ENCODE measurements around the gene OR1S1.

Gene OR1S1

DNA sequence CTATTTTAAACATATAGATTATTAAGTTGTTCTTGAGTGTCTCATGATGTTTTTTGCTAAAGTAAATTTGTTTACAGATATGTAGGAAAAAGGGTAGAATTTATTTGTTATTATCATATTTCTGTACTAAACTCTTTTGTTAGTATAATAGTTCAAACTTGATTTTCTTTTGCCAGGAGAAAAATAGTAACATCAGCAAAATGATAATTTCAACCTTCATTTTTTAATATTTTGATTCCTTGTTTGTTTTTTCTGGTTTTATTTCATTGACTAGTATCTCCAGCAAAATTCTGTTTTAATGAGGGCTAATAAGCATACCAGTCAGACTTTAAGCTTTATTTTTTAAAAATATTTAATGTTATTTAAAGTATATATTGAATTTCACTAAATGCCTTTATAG lies 4.0 kb downstream of the OR1S1 start:
- no peak for TF ChIP-seq CTCF (IDR thresholded peaks at IDR 0.05; ENCODE audit: control insufficient read depth, insufficient read depth, low read depth, low read length, missing control alignments)
- no peak overlapping the region for H3K4me3 ChIP-seq (ENCODE audit: control insufficient read depth, low read depth, low read length)
- DNase-seq (ENCODE audit: low read depth): no peak

GRCh38 chr11:58222721-58223120 lies 10.2 kb downstream of the OR1S1 start:
- no peak for TF ChIP-seq CTCF (IDR thresholded peaks at IDR 0.05; ENCODE audit: control insufficient read depth, insufficient read depth, low read depth, low read length, missing control alignments)
- no peak for DNase-seq (ENCODE audit: low read depth)
- no peak overlapping the region for H3K4me3 ChIP-seq (ENCODE audit: control insufficient read depth, low read depth, low read length)

- no peak overlapping the region for H3K4me3 ChIP-seq (ENCODE audit: control insufficient read depth, low read depth, low read length)
- TF ChIP-seq CTCF (IDR thresholded peaks at IDR 0.05; ENCODE audit: control insufficient read depth, insufficient read depth, low read depth, low read length, missing control alignments): no peak
- no peak for DNase-seq (ENCODE audit: low read depth)
Observed at GRCh38 chr11:58227956-58228615, 15.6 kb downstream of the OR1S1 start.

DNA sequence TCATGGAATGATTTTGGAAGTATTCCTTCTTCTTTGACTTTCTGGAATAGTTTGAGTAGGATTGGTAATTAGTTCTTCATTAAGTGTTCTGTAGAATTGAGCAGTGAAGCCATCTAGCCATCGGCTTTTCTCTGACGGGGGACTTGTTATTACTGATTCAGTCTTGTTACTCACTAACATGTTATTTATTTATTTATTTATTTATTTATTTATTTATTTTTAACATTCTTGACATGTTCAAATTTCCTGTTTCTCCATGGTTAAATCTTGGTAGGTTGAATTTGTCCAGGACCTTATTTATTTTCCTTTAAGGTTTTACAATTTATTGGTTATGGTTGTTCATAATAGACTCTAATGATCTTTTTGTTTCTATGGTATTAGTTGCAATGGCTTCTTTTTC lies 31.4 kb downstream of the OR1S1 start:
- H3K4me3 ChIP-seq (ENCODE audit: control insufficient read depth, low read depth, low read length): no peak overlapping the region
- DNase-seq (ENCODE audit: low read depth): no peak
- no peak for TF ChIP-seq CTCF (IDR thresholded peaks at IDR 0.05; ENCODE audit: control insufficient read depth, insufficient read depth, low read depth, low read length, missing control alignments)

GRCh38 chr11:58254936-58255335 lies 42.4 kb downstream of the OR1S1 start:
- H3K4me3 ChIP-seq (ENCODE audit: control insufficient read depth, low read depth, low read length): no peak overlapping the region
- TF ChIP-seq CTCF (IDR thresholded peaks at IDR 0.05; ENCODE audit: control insufficient read depth, insufficient read depth, low read depth, low read length, missing control alignments): no peak
- DNase-seq (ENCODE audit: low read depth): no peak

DNA sequence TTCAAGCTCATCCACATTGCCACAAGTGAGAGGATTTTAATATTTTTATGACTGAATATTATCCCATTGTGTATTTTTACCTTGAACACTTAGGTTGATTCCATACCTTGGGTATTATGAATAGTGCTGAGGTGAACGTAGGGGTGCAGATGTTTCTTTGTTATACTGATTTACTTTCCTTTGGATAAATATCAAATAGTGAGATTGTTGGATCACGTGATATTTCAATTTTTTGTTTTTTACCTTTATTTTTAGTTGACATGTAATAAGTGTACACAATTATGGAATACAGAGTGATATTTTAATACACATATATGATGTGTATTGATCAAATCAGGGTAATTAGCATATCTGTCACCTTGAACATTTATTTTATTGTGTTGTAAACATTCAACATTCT lies 47.5 kb downstream of the OR1S1 start:
- TF ChIP-seq CTCF (IDR thresholded peaks at IDR 0.05; ENCODE audit: control insufficient read depth, insufficient read depth, low read depth, low read length, missing control alignments): no peak
- DNase-seq (ENCODE audit: low read depth): no peak
- no peak overlapping the region for H3K4me3 ChIP-seq (ENCODE audit: control insufficient read depth, low read depth, low read length)

Data from AG09309 (cell line).